GM21786 (cell line): ENCODE measurements around the gene PKDCC.
A peak's percentile ranks its signal among the peaks of the same experiment; 100 is the strongest.

ENCODE experiments used
- ATAC-seq: cut with Tn5 transposase; IDR thresholded peaks from one replicate; pipeline ENCODE4 v1.9.1; 2021; ENCODE audit not compliant: unreplicated experiment

The PKDCC gene

DNA sequence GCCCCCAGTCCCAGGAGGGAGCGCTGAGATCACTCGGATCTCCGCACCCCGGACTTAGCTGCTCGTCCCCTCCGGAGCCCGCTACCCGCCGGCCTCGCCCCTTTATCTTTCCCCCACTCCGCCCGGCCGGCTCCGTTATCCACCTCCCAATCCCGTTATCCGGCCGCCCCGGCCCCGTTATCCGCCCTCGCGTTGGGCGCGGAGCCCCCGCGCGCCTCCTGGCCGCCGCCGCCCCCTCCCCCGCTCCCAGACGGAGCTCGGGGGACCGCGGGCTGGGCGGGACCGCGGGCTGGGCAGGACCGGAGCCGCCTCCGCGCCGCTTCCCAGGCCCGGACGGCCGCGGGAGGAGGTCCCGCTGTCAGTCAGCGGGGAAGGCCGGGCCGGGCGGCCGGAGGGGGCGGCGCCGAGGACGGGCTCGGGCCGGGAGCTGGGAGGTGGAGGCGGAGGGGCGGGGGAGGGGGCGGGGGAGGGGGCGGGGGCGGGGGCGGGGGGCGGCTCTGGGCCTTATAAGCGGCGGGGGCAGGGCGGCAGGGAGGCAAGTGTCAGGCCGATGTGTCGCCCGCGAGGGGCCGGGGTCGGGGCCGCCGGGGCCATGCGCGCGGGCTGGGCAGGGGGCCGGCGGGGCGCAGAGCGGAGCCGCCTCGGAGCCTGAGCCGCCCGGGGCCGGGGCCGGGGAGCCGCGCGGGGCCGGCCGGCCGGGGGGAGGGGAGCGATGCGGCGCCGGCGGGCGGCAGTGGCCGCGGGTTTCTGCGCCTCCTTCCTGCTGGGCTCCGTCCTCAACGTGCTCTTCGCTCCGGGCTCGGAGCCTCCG lies at the start of gene PKDCC:
Gene PKDCC (plus strand): TSS at position 534 of the 811 bp plus-strand sequence. CDS start 179 bp downstream, at position 713.
- ATAC-seq: no peak

GRCh38 chr2:41998186-41999127 lies 49.4 kb upstream of the PKDCC start:
- ATAC-seq: no peak

GRCh38 chr2:41999128-41999480 lies 48.7 kb upstream of the PKDCC start:
- ATAC-seq: no peak

DNA sequence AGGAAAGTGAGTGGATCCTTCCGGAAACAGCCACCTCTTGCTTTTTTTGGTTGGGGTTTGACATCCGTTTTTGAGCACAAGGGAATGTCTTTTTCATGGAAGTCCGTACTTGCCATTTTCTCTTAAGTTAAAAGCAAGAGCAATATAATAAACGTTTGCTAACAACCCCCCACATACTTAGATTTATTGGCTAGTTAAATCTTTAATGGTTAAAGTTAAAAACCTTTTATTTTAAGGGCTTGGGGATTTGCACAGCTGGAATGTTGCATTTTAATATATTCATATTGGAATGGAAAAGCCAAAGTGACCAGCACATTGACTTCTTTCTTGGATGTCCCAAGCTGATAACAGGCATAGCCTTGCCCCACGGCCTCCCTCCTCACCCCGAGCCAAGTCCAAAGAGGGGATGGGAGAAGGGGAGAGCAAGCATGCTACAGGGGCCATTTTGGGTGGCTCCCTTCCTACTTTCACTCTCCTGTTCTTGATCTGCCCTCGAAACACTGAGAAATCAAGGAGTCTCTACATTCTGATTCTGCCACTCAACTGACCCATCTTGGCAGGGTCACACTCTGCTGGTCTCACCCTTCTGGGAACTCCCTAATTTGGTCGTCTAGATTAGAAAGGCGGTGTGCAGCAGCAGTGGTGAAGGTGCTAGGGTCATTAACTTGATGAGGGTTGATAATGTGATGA lies 48.1 kb upstream of the PKDCC start:
- ATAC-seq: no peak

DNA sequence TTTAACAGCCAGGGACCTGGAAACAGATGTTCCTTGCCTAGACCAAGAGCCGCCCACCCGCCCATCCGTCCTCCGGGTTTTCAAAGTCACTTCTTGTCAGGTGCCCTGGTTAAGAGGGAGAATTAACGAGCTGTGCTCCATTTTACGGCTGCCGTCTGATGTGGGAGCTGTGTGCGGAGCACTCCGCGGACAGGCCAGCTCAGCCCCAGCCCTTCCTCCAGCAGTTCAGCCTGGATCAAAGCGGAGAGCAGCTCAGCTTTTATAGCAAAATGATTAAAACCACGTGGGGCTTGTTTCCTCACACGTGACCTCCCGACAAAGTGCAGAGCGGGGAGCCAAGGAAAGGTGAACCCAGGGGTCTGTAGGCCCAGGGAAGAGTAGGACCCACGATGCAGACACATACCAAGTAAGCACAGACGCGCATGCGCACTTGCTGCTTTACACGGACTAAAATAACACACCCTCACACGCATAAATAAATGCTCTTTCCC lies 46.1 kb upstream of the PKDCC start:
- no peak for ATAC-seq

GRCh38 chr2:42007551-42007950 lies 40.3 kb upstream of the PKDCC start:
- ATAC-seq: no peak

DNA sequence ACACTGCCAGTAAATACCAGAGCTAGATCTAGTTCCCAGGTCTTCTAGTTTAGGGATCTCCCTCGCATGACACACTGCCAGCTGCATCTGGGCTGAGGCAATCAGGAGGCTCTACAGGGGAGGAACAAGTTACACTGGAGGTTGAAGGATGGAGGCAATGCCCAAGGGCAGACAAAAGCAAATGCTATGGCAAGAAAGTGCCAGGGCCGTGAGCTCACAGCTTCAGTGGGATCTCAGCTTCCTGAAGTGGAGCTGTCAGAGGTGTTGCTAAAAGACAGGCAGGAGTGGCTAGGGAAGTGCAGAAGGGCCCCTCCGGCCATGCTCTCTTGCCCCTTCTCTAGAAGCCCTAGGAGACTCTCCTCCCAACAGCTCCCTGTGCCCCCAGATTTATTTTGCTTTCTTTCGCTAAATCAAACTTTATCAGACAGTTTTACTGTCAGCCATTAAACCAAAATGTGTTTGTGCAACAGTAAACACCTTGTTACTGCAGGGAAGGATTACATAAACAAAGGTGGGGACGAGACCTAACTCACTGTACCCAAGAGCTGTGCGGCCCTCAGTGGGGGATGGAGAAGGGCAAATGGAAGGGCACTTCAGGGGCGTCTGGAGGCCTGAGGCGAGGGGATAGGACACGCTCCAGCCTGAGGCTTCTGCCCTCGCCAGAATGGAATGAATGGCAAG lies 39.4 kb upstream of the PKDCC start:
- no peak for ATAC-seq

DNA sequence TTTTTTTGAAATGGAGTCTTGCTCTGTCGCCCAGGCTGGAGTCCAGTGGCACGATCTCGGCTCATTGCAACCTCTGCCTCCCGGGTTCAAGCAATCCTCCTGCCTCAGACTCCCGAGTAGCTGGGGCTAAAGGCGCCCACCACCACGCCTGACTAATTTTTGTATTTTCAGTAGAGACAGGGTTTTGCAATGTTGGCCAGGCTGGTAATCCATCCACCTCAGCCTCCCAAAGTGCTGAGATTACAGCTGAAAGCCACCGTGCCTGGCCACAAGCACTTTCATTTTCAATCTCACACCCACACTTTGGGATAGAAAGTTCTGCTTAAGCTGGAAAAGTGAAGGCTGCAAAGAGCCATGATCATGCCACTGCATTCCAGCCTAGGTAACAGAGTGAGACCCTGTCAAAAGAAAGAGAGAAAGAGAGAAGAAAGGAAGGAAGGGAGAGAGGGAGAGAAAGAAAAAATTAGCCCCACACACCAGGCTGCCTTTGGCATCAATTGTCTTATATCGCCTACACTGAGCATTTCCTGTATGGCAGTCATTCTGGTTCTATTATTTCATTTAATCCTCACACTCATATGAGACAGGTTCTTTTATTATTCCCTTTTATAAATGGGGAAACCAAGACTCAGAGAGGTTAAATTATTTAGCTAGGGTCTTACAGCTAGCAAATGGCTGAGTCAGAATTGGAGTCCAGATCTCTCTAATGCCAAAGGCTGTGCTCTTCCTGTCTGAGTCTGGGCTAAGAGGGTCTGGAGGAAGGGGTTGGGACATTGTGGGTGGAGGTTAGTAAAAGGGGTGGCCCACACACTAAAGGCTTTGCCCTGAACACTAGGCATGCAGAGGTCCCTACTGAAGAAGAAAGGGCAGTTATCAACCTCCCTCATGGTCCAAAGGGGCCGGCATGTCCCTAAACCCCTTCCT lies 37.9 kb upstream of the PKDCC start:
- no peak for ATAC-seq

DNA sequence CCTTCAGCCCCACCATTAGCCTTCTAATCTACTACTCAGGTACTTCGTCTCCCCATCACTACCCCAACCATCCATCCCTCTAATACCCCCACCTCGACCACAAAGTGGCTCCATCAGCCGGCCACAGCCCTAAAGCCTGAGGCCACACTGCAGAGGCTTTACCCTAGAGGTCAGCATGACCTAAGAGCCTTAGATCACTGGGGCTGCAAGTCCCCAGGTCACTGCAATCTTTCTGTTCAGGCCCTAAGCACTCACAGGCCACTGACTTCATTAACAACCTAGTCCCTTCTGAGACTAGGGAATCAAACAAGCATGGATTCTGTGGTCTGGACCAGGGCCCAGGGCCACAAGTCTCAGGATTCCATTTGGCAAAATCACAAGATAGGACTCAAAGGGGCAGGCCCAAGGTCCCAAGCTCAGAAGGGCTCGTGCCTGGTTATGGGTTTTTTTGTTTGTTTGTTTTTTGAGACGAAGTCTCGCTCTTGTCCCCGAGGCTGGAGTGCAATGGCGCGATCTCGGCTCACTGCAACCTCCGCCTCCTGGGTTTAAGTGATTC lies 37.0 kb upstream of the PKDCC start:
- ATAC-seq: no peak

GRCh38 chr2:42012137-42012536 lies 35.7 kb upstream of the PKDCC start:
- ATAC-seq: no peak

DNA sequence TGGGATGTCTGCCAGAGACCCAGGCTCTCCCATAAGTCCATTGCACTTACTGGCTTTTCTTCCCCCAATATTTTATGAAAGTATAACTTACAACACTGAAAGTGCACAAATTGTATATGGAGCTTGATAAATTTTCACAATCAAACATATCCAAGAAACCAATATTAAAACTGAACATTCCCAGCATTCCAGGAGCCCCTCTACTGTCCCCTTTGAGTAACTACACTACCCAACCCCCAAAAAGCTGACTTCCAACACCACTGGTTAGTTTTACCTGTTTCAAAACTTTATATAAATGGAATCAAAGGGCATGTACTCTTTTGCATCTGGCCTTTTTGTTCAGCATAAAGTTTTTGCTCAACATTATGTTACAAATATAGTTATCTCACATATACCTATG lies 35.2 kb upstream of the PKDCC start:
- ATAC-seq: no peak

DNA sequence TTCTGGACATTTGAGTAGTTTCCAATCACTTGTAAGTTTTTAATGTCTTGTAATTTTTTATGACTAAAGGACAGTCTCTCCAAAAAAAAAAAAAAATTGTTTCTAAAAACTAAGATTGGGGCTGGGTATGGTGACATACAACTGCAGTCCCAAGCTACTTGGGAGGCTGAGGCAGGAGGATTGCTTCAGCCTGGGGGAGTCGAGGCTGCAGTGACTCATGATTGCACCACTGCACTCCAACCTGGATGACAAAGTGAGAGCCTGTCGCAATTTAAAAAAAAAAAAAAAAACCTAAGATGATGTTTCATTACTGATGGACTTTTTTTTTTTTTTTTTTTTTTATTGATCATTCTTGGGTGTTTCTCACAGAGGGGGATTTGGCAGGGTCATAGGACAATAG lies 34.4 kb upstream of the PKDCC start:
- no peak for ATAC-seq

DNA sequence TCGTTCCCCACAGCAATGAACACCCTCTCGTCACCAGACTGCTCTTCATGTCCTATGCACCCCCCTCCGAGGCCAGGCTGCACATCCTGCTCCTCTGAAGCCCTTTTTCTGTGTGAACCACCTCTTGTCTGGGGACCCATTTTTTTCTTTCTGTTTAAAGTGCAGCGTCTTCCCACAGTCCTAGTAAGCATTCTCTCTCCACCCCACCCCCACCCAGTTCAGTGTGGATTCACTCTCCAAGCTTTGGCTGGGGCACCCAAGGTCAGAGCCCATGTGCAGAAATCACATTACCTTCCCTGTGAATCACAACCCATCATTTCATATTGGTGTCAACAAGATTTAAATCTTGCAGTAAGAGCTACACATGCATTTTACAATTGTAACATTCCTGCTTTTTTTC lies 26.4 kb upstream of the PKDCC start:
- no peak for ATAC-seq

- ATAC-seq: no peak
These were observed 22.7 kb upstream of the PKDCC start for GRCh38 chr2:42025151-42025582.

DNA sequence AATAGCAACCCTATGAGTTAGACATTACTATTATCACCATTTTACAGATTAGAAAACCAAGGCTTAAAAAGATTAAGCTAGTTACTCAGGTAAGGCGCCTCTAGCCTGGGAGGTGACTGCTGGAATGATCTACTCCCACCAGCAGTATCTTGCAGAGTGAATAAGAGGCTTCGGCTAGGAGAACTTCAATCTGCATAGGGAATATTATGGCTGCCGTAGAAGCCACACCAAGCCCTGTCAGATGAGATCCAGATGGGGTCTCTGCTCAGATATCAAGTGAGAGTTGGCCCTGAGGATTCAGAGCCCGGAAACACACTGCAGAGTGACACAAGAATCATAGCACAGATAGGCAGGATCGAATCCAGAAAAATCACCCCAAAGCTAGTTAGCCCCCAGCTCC lies 21.5 kb upstream of the PKDCC start:
- ATAC-seq: no peak

- ATAC-seq: peak; percentile 84
These were observed 19.2 kb upstream of the PKDCC start for GRCh38 chr2:42028571-42029148.

- no peak for ATAC-seq
These were observed 18.6 kb upstream of the PKDCC start for GRCh38 chr2:42029171-42029570.

DNA sequence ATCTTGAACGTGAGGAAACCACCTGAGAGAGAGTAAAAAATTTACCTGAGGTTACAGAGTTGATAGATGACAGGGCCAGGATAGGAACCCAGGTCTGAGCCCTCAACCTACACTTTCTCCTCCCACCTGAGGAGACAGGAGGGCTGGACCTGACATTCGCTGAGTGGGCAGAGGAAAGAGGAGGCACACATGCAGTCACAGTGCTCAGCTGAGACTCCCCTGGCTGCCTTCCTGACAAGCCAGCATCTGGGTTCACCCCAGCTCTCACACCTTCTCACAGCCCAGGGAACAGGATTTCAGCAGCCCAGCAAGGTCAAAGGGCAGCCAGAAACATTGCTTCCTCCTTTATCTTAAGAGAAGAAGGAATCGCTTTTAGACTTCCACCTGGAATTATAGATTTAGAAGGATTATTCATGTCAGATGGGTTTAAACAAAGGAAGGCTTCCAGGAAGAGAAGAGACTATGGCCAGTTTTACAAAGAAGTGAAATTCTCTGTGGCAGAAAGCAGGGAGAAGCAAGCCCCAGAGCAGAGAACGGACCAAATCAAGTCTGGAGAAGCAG lies 18.1 kb upstream of the PKDCC start:
- no peak for ATAC-seq
